Keratinocyte (primary cell): ENCODE measurements around the gene EFCAB8. TPM values are rescaled to one million over a fixed set of nuclear protein-coding genes. Genes with fewer than 3 reads are reported as not detected.

Experiments used
- DNase-seq: peaks from one replicate; pipeline ENCODE4 v3.0.0-alpha.2; 2011; ENCODE audit warnings: low read depth, missing footprints, low spot score
- FAIRE-seq: peaks from 2 replicates; lab custom pipeline; 2011; peaks lifted over from hg19 to GRCh38; lab: Jason Lieb, UNC
- H2AFZ ChIP-seq: 2 replicates; pipeline ENCODE4 v1.6.0; 2012; ENCODE audit warnings: low read length, control low read depth, inconsistent platforms; ENCODE audit not compliant: control insufficient read depth
- H3K27ac ChIP-seq: 2 replicates; pipeline ENCODE4 v1.5.1; 2011; ENCODE audit warnings: low read length; ENCODE audit not compliant: control insufficient read depth, insufficient read depth
- H3K27me3 ChIP-seq: 3 replicates; pipeline ENCODE4 v1.6.0; 2011; ENCODE audit warnings: low read length; ENCODE audit not compliant: control insufficient read depth, insufficient read depth; ENCODE audit errors: extremely low read depth
- H3K36me3 ChIP-seq, 2 experiments: 2 replicates in 1 of 2; 3 replicates in 1 of 2; pipeline ENCODE4 v1.5.1; 2011; ENCODE audit warnings: low read length in 2 of 2, mild to moderate bottlenecking in 1 of 2; ENCODE audit not compliant: control insufficient read depth in 2 of 2, insufficient read depth in 2 of 2; ENCODE audit errors: extremely low read depth in 1 of 2
- H3K4me1 ChIP-seq: 3 replicates; pipeline ENCODE4 v1.5.1; 2011; ENCODE audit warnings: low read length; ENCODE audit not compliant: control insufficient read depth, insufficient read depth; ENCODE audit errors: extremely low read depth
- H3K4me2 ChIP-seq: 3 replicates; pipeline ENCODE4 v1.6.0; 2011; ENCODE audit warnings: low read depth, low read length; ENCODE audit not compliant: control insufficient read depth, insufficient read depth; ENCODE audit errors: extremely low read depth
- H3K4me3 ChIP-seq, 3 experiments: fragments of 200-600 bp in 1 of 3; sonication (generic) in 1 of 3; 2 replicates in 2 of 3; 3 replicates in 1 of 3; pipeline ENCODE4 v1.5.1; 2011 to 2016; ENCODE audit warnings: low read length in 3 of 3, mild to moderate bottlenecking in 3 of 3, control low read depth in 2 of 3, inconsistent platforms in 1 of 3, low read depth in 1 of 3, mixed read lengths in 1 of 3, mixed run types in 1 of 3, moderate library complexity in 1 of 3; ENCODE audit not compliant: control insufficient read depth in 2 of 3, insufficient read depth in 2 of 3; ENCODE audit errors: extremely low read depth in 1 of 3
- H3K79me2 ChIP-seq: 2 replicates; pipeline ENCODE4 v1.6.0; 2012; ENCODE audit warnings: low read length; ENCODE audit not compliant: control insufficient read depth, insufficient read depth
- H3K9ac ChIP-seq: 3 replicates; pipeline ENCODE4 v1.6.0; 2011; ENCODE audit warnings: low read length; ENCODE audit not compliant: control insufficient read depth, insufficient read depth; ENCODE audit errors: extremely low read depth
- H3K9me1 ChIP-seq: 3 replicates; pipeline ENCODE4 v1.6.0; 2011; ENCODE audit warnings: low read length; ENCODE audit not compliant: control insufficient read depth, insufficient read depth; ENCODE audit errors: extremely low read depth
- H3K9me3 ChIP-seq: 2 replicates; pipeline ENCODE4 v1.5.1; 2012; ENCODE audit warnings: low read depth, low read length; ENCODE audit not compliant: control insufficient read depth
- H4K20me1 ChIP-seq: 3 replicates; pipeline ENCODE4 v1.6.0; 2011; ENCODE audit warnings: low read length; ENCODE audit not compliant: control insufficient read depth, insufficient read depth; ENCODE audit errors: extremely low read depth
- CTCF ChIP-seq, 3 experiments: IDR thresholded peaks in 1 of 3; conservative IDR thresholded peaks in 1 of 3; optimal IDR thresholded peaks in 1 of 3; 2 replicates in 2 of 3; 3 replicates in 1 of 3; pipeline versions ENCODE3 to v1.5.1; 2011; ENCODE audit warnings: low read length in 3 of 3, mild to moderate bottlenecking in 3 of 3, moderate library complexity in 2 of 3, control low read depth in 1 of 3, inconsistent platforms in 1 of 3; ENCODE audit not compliant: insufficient read depth in 2 of 3; ENCODE audit errors: extremely low read depth in 1 of 3
- EZH2 ChIP-seq: IDR thresholded peaks from one replicate; pipeline ENCODE4 v1.6.1; 2012; ENCODE audit warnings: inconsistent platforms, mild to moderate bottlenecking, low read length, moderate library complexity
- dilution Hi-C: fragments of 300-500 bp; cut with MboI; formaldehyde crosslinking; loops from one replicate; pipeline ENCODE4 v1.7.0; 2020; ENCODE audit warnings: low sequenced_read_pairs; ENCODE audit not compliant: extremely low pct_ligation_motif_present
- polyA plus RNA-seq, 5 experiments: library from polyadenylated mRNA; depleted of rRNA in 3 of 5; stranded (reverse) in 3 of 5; stranded (forward) in 1 of 5; unstranded in 1 of 5; fragments of >200 nt; gene quantifications; 1 replicate in 1 of 5; 2 replicates in 3 of 5; 3 replicates in 1 of 5; pipeline versions ENCODE4 v1.2.1 to v1.2.3, GENCODE V29; 2011 to 2012; ENCODE audit warnings: missing spikeins in 2 of 5, low read depth in 1 of 5, low replicate concordance in 1 of 5

Gene EFCAB8
- polyA plus RNA-seq, 1 donor (not counting 4 experiments of a cell fraction or from before 2014, with no cell fraction given), result 0.03 TPM

- Histone ChIP-seq H3K27me3 (peaks cover 6% of the 10 kb centered on the region), H3K27ac (no peak overlapping the region), H3K4me1 (no peaks in the 10 kb centered on the region), H3K9ac (no peak overlapping the region), H4K20me1 (no peaks in the 10 kb centered on the region), H3K9me3 (no peaks in the 10 kb centered on the region), H3K4me3 (no peak overlapping the region), H3K9me1 (no peaks in the 10 kb centered on the region), H3K36me3 (no peaks in the 10 kb centered on the region), H2AFZ (no peak overlapping the region), H3K4me2 (no peak overlapping the region), H3K79me2 (no peaks in the 10 kb centered on the region)
- FAIRE-seq, result no peak
- DNase-seq, result no peak
- dilution Hi-C loops, result no loop called here
- TF ChIP-seq CTCF (optimal IDR thresholded peaks at IDR 0.05 in 1 of 3, IDR thresholded peaks at IDR 0.05 in 1 of 3, conservative IDR thresholded peaks at IDR 0.05 in 1 of 3; ENCODE audit: extremely low read depth in 1 of 3, insufficient read depth in 2 of 3, low read length in 3 of 3), result no peak
- no peak for TF ChIP-seq EZH2
Measured at GRCh38 chr20:32907886-32908285, 49.2 kb downstream of the EFCAB8 start.

- DNase-seq, result no peak
- H3K36me3 ChIP-seq, result no peaks in the 10 kb centered on the region
- H4K20me1 ChIP-seq, result no peaks in the 10 kb centered on the region
- no peaks in the 10 kb centered on the region for H3K4me1 ChIP-seq
- H3K27me3 ChIP-seq, result peaks cover 6% of the 10 kb centered on the region
- H2AFZ ChIP-seq, result no peak overlapping the region
- no peaks in the 10 kb centered on the region for H3K9me3 ChIP-seq
- no peaks in the 10 kb centered on the region for H3K9me1 ChIP-seq
- no peak overlapping the region for H3K4me3 ChIP-seq
- FAIRE-seq, result no peak
- TF ChIP-seq EZH2 (no peak), CTCF (optimal IDR thresholded peaks at IDR 0.05 in 1 of 3, IDR thresholded peaks at IDR 0.05 in 1 of 3, conservative IDR thresholded peaks at IDR 0.05 in 1 of 3; ENCODE audit: extremely low read depth in 1 of 3, insufficient read depth in 2 of 3, low read length in 3 of 3) (no peak)
- dilution Hi-C loops, result no loop called here
- no peaks in the 10 kb centered on the region for H3K79me2 ChIP-seq
- H3K27ac ChIP-seq, result no peak overlapping the region
- no peak overlapping the region for H3K4me2 ChIP-seq
- no peak overlapping the region for H3K9ac ChIP-seq
Measured at GRCh38 chr20:32908334-32909292, 49.9 kb downstream of the EFCAB8 start.
